ENCODE results near the gene DNAJA1.

The DNAJA1 gene

GRCh38 chr9:33022755-33023154 is 2.3 kb upstream of the DNAJA1 start:
- Histone ChIP-seq H3K79me1 (ENCODE audit: low read length) (peaks cover 12% of the 10 kb centered on the region), H4K12ac (ENCODE audit: low read depth, low read length) (no peak overlapping the region), H3K18ac (ENCODE audit: low read length) (peak overlapping the region; percentile 47), H2BK120ac (ENCODE audit: insufficient read depth, low read length, poor library complexity) (no peak overlapping the region), H3K14ac (ENCODE audit: low read length) (no peak overlapping the region), H3K27me3 (ENCODE audit: insufficient read depth, low read length) (no peaks in the 10 kb centered on the region), H3K4ac (ENCODE audit: low read depth, low read length) (peak overlapping the region; percentile 70), H3K4me2 (ENCODE audit: low read length) (no peak overlapping the region), H4K91ac (ENCODE audit: low read depth, low read length) (no peak overlapping the region), H3K79me2 (ENCODE audit: control insufficient read depth, insufficient read depth, low read length, poor library complexity) (peaks cover 26% of the 10 kb centered on the region), H3K9me3 (ENCODE audit: insufficient read depth, low read depth, low read length) (no peaks in the 10 kb centered on the region), H2AK5ac (ENCODE audit: low read length) (no peak overlapping the region), H3K36me3 (ENCODE audit: control insufficient read depth in 1 of 2, insufficient read depth in 2 of 2, low read length in 2 of 2) (peaks cover 16 to 17% of the 10 kb centered on the region in 2 experiments), H2AFZ (ENCODE audit: insufficient read depth, low read length, poor library complexity) (no peak overlapping the region), H3K4me3 (ENCODE audit: low read depth, low read length) (no peak overlapping the region), H4K8ac (ENCODE audit: low read depth, low read length) (no peak overlapping the region), H2BK12ac (ENCODE audit: low read length) (no peak overlapping the region), H2BK5ac (ENCODE audit: low read depth, low read length, poor library complexity) (no peak overlapping the region), H3K9ac (ENCODE audit: low read length) (no peak overlapping the region), H3K4me1 (ENCODE audit: control insufficient read depth in 1 of 2, insufficient read depth in 2 of 2, low read length in 2 of 2) (peaks cover 0 to 4% of the 10 kb centered on the region in 2 experiments), H3K23ac (ENCODE audit: low read length) (no peak overlapping the region), H3K27ac (ENCODE audit: low read depth, low read length) (no peak overlapping the region)
- no CpG with 5 or more reads among the region's 7 CpGs for WGBS (ENCODE audit: extremely low coverage, insufficient coverage, insufficient read length)
- no peak for DNase-seq

GRCh38 chr9:33023661-33024060 is 1.4 kb upstream of the DNAJA1 start:
- Histone ChIP-seq H2AFZ (ENCODE audit: insufficient read depth, low read length, poor library complexity) (no peak overlapping the region), H3K9me3 (ENCODE audit: insufficient read depth, low read depth, low read length) (no peaks in the 10 kb centered on the region), H3K79me1 (ENCODE audit: low read length) (peaks cover 12% of the 10 kb centered on the region), H3K27ac (ENCODE audit: low read depth, low read length) (no peak overlapping the region), H3K4me3 (ENCODE audit: low read depth, low read length) (no peak overlapping the region), H3K36me3 (ENCODE audit: control insufficient read depth in 1 of 2, insufficient read depth in 2 of 2, low read length in 2 of 2) (peaks cover 16 to 18% of the 10 kb centered on the region in 2 experiments), H3K4me1 (ENCODE audit: control insufficient read depth in 1 of 2, insufficient read depth in 2 of 2, low read length in 2 of 2) (peaks cover 0 to 4% of the 10 kb centered on the region in 2 experiments), H4K12ac (ENCODE audit: low read depth, low read length) (no peak overlapping the region), H4K8ac (ENCODE audit: low read depth, low read length) (no peak overlapping the region), H2AK5ac (ENCODE audit: low read length) (no peak overlapping the region), H3K4ac (ENCODE audit: low read depth, low read length) (no peak overlapping the region), H4K91ac (ENCODE audit: low read depth, low read length) (no peak overlapping the region), H3K79me2 (ENCODE audit: control insufficient read depth, insufficient read depth, low read length, poor library complexity) (peaks cover 26% of the 10 kb centered on the region), H3K23ac (ENCODE audit: low read length) (no peak overlapping the region), H3K27me3 (ENCODE audit: insufficient read depth, low read length) (no peaks in the 10 kb centered on the region), H2BK5ac (ENCODE audit: low read depth, low read length, poor library complexity) (no peak overlapping the region), H3K14ac (ENCODE audit: low read length) (no peak overlapping the region), H3K18ac (ENCODE audit: low read length) (no peak overlapping the region), H2BK120ac (ENCODE audit: insufficient read depth, low read length, poor library complexity) (no peak overlapping the region), H3K9ac (ENCODE audit: low read length) (no peak overlapping the region), H2BK12ac (ENCODE audit: low read length) (no peak overlapping the region), H3K4me2 (ENCODE audit: low read length) (no peak overlapping the region)
- WGBS (ENCODE audit: extremely low coverage, insufficient coverage, insufficient read length) = no CpG with 5 or more reads among the region's 4 CpGs
- DNase-seq = peak in 1 of 2 donors; percentile 55

- Histone ChIP-seq H3K4me1 (ENCODE audit: control insufficient read depth in 1 of 2, insufficient read depth in 2 of 2, low read length in 2 of 2) (peaks cover 0 to 4% of the 10 kb centered on the region in 2 experiments), H3K14ac (ENCODE audit: low read length) (peak overlapping the region; percentile 98), H2AFZ (ENCODE audit: insufficient read depth, low read length, poor library complexity) (peak overlapping the region; percentile 92), H2BK120ac (ENCODE audit: insufficient read depth, low read length, poor library complexity) (peak overlapping the region; percentile 64), H4K12ac (ENCODE audit: low read depth, low read length) (peak overlapping the region; percentile 94), H3K9ac (ENCODE audit: low read length) (peak overlapping the region; percentile 96), H2BK5ac (ENCODE audit: low read depth, low read length, poor library complexity) (peak overlapping the region; percentile 92), H3K18ac (ENCODE audit: low read length) (peak overlapping the region; percentile 93), H3K4me3 (ENCODE audit: low read depth, low read length) (peak overlapping the region; percentile 84), H3K9me3 (ENCODE audit: insufficient read depth, low read depth, low read length) (no peaks in the 10 kb centered on the region), H3K79me2 (ENCODE audit: control insufficient read depth, insufficient read depth, low read length, poor library complexity) (peaks cover 26% of the 10 kb centered on the region), H2BK12ac (ENCODE audit: low read length) (peak overlapping the region; percentile 25), H3K4me2 (ENCODE audit: low read length) (peak overlapping the region; percentile 74), H3K27me3 (ENCODE audit: insufficient read depth, low read length) (no peaks in the 10 kb centered on the region), H4K91ac (ENCODE audit: low read depth, low read length) (peak overlapping the region; percentile 86), H4K8ac (ENCODE audit: low read depth, low read length) (peak overlapping the region; percentile 87), H3K23ac (ENCODE audit: low read length) (no peak overlapping the region), H3K79me1 (ENCODE audit: low read length) (peaks cover 12% of the 10 kb centered on the region), H3K27ac (ENCODE audit: low read depth, low read length) (peak overlapping the region; percentile 91), H2AK5ac (ENCODE audit: low read length) (peak overlapping the region; percentile 79), H3K4ac (ENCODE audit: low read depth, low read length) (peak overlapping the region; percentile 97), H3K36me3 (ENCODE audit: control insufficient read depth in 1 of 2, insufficient read depth in 2 of 2, low read length in 2 of 2) (peaks cover 16 to 17% of the 10 kb centered on the region in 2 experiments)
- WGBS (ENCODE audit: extremely low coverage, insufficient coverage, insufficient read length) = no CpG with 5 or more reads among the region's 33 CpGs
- DNase-seq = peak in 1 of 2 donors; percentile 51
Measured at GRCh38 chr9:33024126-33024965, 727 bp upstream of the DNAJA1 start.

- peak overlapping the region; percentile 100 for H4K91ac ChIP-seq (ENCODE audit: low read depth, low read length)
- peak overlapping the region; percentile 89 for H2AFZ ChIP-seq (ENCODE audit: insufficient read depth, low read length, poor library complexity)
- DNase-seq = peak in 1 of 2 donors; percentile 55
- peak overlapping the region; percentile 100 for H3K4ac ChIP-seq (ENCODE audit: low read depth, low read length)
- no CpG with 5 or more reads among the region's 36 CpGs for WGBS (ENCODE audit: extremely low coverage, insufficient coverage, insufficient read length)
- peak overlapping the region; percentile 97 for H3K27ac ChIP-seq (ENCODE audit: low read depth, low read length)
- peak overlapping the region; percentile 100 for H2BK5ac ChIP-seq (ENCODE audit: low read depth, low read length, poor library complexity)
- H2BK12ac ChIP-seq (ENCODE audit: low read length) = no peak overlapping the region
- H3K9ac ChIP-seq (ENCODE audit: low read length) = peak overlapping the region; percentile 100
- H3K79me1 ChIP-seq (ENCODE audit: low read length) = peaks cover 12% of the 10 kb centered on the region
- peaks cover 26% of the 10 kb centered on the region for H3K79me2 ChIP-seq (ENCODE audit: control insufficient read depth, insufficient read depth, low read length, poor library complexity)
- H2BK120ac ChIP-seq (ENCODE audit: insufficient read depth, low read length, poor library complexity) = peak overlapping the region; percentile 99
- no peaks in the 10 kb centered on the region for H3K9me3 ChIP-seq (ENCODE audit: insufficient read depth, low read depth, low read length)
- H3K4me3 ChIP-seq (ENCODE audit: low read depth, low read length) = peak overlapping the region; percentile 100
- H3K27me3 ChIP-seq (ENCODE audit: insufficient read depth, low read length) = no peaks in the 10 kb centered on the region
- H3K36me3 ChIP-seq (ENCODE audit: control insufficient read depth in 1 of 2, insufficient read depth in 2 of 2, low read length in 2 of 2) = peaks cover 11 to 12% of the 10 kb centered on the region in 2 experiments
- H2AK5ac ChIP-seq (ENCODE audit: low read length) = peak overlapping the region; percentile 93
- H4K8ac ChIP-seq (ENCODE audit: low read depth, low read length) = peak overlapping the region; percentile 99
- H3K4me2 ChIP-seq (ENCODE audit: low read length) = peak overlapping the region; percentile 73
- peaks cover 0 to 4% of the 10 kb centered on the region in 2 experiments for H3K4me1 ChIP-seq (ENCODE audit: control insufficient read depth in 1 of 2, insufficient read depth in 2 of 2, low read length in 2 of 2)
- no peak overlapping the region for H3K23ac ChIP-seq (ENCODE audit: low read length)
- peak overlapping the region; percentile 99 for H3K18ac ChIP-seq (ENCODE audit: low read length)
- H4K12ac ChIP-seq (ENCODE audit: low read depth, low read length) = peak overlapping the region; percentile 100
- peak overlapping the region; percentile 100 for H3K14ac ChIP-seq (ENCODE audit: low read length)
Measured at GRCh38 chr9:33025572-33026342, 684 bp downstream of the DNAJA1 start.
